Nephron (organoid): ENCODE results near the gene PRR7.

ENCODE experiments used
- H3K27ac Mint-ChIP-seq, 3 experiments: 2 replicates each; pipeline ENCODE4 v1.8.0; 2020; ENCODE audit warnings: mixed read lengths in 3 of 3, mild to moderate bottlenecking in 2 of 3, moderate library complexity in 1 of 3
- H3K27me3 Mint-ChIP-seq: 2 replicates; pipeline ENCODE4 v1.8.0; 2021; ENCODE audit warnings: low read depth, mild to moderate bottlenecking, moderate library complexity, mixed read lengths
- H3K36me3 Mint-ChIP-seq: 2 replicates; pipeline ENCODE4 v1.8.0; 2020; ENCODE audit warnings: low read depth, mixed read lengths
- H3K4me1 Mint-ChIP-seq: 2 replicates; pipeline ENCODE4 v1.8.0; 2020; ENCODE audit warnings: mixed read lengths
- H3K4me3 Mint-ChIP-seq, 3 experiments: 2 replicates each; pipeline ENCODE4 v1.8.0; 2020; ENCODE audit warnings: mild to moderate bottlenecking in 3 of 3, mixed read lengths in 3 of 3, moderate library complexity in 2 of 3
- H3K9me3 Mint-ChIP-seq: 2 replicates; pipeline ENCODE4 v1.8.0; 2020; ENCODE audit warnings: mixed read lengths
- CTCF ChIP-seq, 3 experiments: fragments of 200-600 bp; sonication (generic); IDR thresholded peaks; one replicate each; pipeline ENCODE4 v1.5.0; 2021; ENCODE audit warnings: antibody characterized with exemption in 3 of 3; ENCODE audit not compliant: unreplicated experiment in 3 of 3

Gene PRR7

GRCh38 chr5:177478711-177479646, 32.4 kb downstream of the PRR7 start:
- Mint-ChIP-seq H3K4me3 (peak overlapping the region in 2 of 3 experiments; percentile 16 to 65), H3K27ac (peak overlapping the region; percentile 78 to 98 (median 90)), H3K9me3 (no peaks in the 10 kb centered on the region), H3K4me1 (peaks cover 52% of the 10 kb centered on the region), H3K27me3 (peaks cover 3% of the 10 kb centered on the region), H3K36me3 (peaks cover 18% of the 10 kb centered on the region)
- no peak for TF ChIP-seq CTCF (IDR thresholded peaks at IDR 0.05; ENCODE audit: unreplicated experiment in 3 of 3)

GRCh38 chr5:177479774-177480173, 33.2 kb downstream of the PRR7 start:
- Mint-ChIP-seq H3K36me3 (peaks cover 26% of the 10 kb centered on the region), H3K9me3 (no peaks in the 10 kb centered on the region), H3K4me1 (peaks cover 52% of the 10 kb centered on the region)

GRCh38 chr5:177482359-177482795, 35.8 kb downstream of the PRR7 start:
- no peak for TF ChIP-seq CTCF (IDR thresholded peaks at IDR 0.05; ENCODE audit: unreplicated experiment in 3 of 3)
- Mint-ChIP-seq H3K27ac (peak overlapping the region in 2 of 3 experiments; percentile 51 to 80), H3K27me3 (peaks cover 3% of the 10 kb centered on the region), H3K9me3 (no peaks in the 10 kb centered on the region), H3K36me3 (peaks cover 45% of the 10 kb centered on the region), H3K4me3 (no peak overlapping the region), H3K4me1 (peaks cover 50% of the 10 kb centered on the region)

More at GRCh38 chr5:177479774-177480173, 33.2 kb downstream of the PRR7 start:
- TF ChIP-seq CTCF (IDR thresholded peaks at IDR 0.05; ENCODE audit: unreplicated experiment in 3 of 3) = no peak
- peak overlapping the region; percentile 78 to 98 (median 90) for H3K27ac Mint-ChIP-seq
- peaks cover 3% of the 10 kb centered on the region for H3K27me3 Mint-ChIP-seq
- H3K4me3 Mint-ChIP-seq = peak overlapping the region in 1 of 3 experiments; percentile 65

GRCh38 chr5:177483042-177483441, 36.4 kb downstream of the PRR7 start:
- Mint-ChIP-seq H3K27ac (peak overlapping the region in 2 of 3 experiments; percentile 51 to 55), H3K36me3 (peaks cover 50% of the 10 kb centered on the region), H3K27me3 (no peaks in the 10 kb centered on the region), H3K9me3 (no peaks in the 10 kb centered on the region), H3K4me3 (no peak overlapping the region), H3K4me1 (peaks cover 44% of the 10 kb centered on the region)
- TF ChIP-seq CTCF (IDR thresholded peaks at IDR 0.05; ENCODE audit: unreplicated experiment in 3 of 3) = no peak

GRCh38 chr5:177483994-177484901, 37.6 kb downstream of the PRR7 start:
- no peaks in the 10 kb centered on the region for H3K9me3 Mint-ChIP-seq
- peaks cover 35% of the 10 kb centered on the region for H3K4me1 Mint-ChIP-seq
- no peaks in the 10 kb centered on the region for H3K27me3 Mint-ChIP-seq
- TF ChIP-seq CTCF (IDR thresholded peaks at IDR 0.05; ENCODE audit: unreplicated experiment in 3 of 3) = no peak
- H3K4me3 Mint-ChIP-seq = peak overlapping the region in 2 of 3 experiments; percentile 6 to 8
- peak overlapping the region; percentile 41 to 90 (median 82) for H3K27ac Mint-ChIP-seq
- peaks cover 57% of the 10 kb centered on the region for H3K36me3 Mint-ChIP-seq
